Measurements from ENCODE around the gene LMTK3.
A peak's percentile ranks its signal among the peaks of the same experiment; 100 is the strongest.
"Not testable (repeated sequence)": the region's sequence is repeated elsewhere in the genome, so short reads cannot be mapped to it uniquely, and the experiment has no call there.

LMTK3 gene

GRCh38 chr19:48538057-48538456 lies 26.4 kb upstream of the LMTK3 start:
- not testable (repeated sequence) for DNase-seq

DNA sequence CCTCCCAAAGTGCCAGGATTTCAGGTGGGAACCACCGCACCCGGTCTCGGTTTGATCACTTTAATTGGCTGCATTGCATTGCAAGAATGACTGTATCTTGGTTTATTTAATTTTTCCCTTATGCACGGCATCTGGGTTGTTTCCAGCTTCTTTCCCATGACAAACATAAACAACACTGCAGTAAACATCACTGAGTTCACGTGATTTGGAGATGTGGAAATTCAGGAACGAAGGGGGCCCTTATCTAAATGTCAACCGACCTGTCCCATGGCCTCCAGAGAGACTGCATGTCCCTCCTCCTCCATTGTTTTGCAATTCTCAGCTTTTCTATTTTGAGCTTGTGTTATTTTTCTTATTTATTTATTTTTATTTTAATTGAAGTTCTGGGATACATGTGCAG lies 25.9 kb upstream of the LMTK3 start:
- DNase-seq: no peak

GRCh38 chr19:48533770-48534169 lies 22.1 kb upstream of the LMTK3 start:
- no peak for DNase-seq

- DNase-seq: no peak
Observed at GRCh38 chr19:48530770-48531169, 19.1 kb upstream of the LMTK3 start.

DNA sequence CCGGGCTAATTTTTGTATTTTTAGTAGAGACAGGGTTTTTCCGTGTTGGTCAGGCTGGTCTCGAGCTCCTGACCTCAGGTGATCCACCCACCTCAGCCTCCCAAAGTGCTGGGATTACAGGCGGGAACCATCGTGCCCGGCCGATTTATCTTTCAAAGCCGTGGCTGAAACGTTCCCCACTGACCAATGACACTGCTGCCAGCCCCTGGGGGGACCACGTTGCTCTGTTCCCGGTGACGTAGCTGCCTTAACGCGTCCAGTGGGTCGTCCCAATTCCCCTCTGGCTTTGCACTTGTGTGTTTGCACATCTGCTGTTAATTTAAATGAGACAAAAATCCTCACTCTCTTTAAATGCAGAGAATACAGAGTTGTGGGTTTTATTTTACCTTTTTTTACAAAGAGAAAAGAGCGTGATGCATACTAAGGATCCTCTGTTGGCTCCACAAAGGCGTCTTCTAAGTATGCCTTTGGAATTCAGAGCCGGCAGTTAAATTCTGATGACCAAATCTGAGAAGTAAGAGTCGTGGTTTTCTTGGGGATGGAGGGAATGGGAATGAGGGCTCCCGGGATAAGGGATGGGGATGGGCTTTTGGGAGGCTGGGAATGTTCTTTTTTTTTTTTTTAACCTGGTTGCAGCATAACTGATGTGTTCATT lies 18.6 kb upstream of the LMTK3 start:
- DNase-seq: no peak

DNA sequence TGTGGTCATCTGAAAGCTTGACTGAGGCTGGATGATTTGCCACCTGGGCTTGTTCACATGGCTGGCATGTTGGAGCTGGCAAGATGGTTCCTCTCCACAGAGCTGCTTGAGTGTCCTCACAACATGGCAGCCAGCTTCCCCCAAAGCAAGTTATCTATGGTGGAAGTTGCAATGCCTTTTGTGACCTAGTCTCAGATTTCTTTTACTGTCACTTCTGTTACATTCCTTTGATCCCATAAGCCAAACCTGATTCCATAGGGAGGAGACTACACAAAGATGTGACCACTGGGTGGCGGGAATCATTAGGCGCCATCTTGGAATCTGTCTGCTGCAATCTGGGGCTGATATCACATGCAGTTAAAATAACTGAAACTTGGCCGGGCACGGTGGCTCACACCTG lies 17.5 kb upstream of the LMTK3 start:
- no peak for DNase-seq

GRCh38 chr19:48524732-48525131 lies 13.1 kb upstream of the LMTK3 start:
- DNase-seq: no peak

GRCh38 chr19:48524221-48524620 lies 12.6 kb upstream of the LMTK3 start:
- no peak for DNase-seq

- DNase-seq: no peak
Observed at GRCh38 chr19:48520134-48520533, 8.5 kb upstream of the LMTK3 start.

GRCh38 chr19:48519426-48519825 lies 7.8 kb upstream of the LMTK3 start:
- not testable (repeated sequence) for DNase-seq

DNA sequence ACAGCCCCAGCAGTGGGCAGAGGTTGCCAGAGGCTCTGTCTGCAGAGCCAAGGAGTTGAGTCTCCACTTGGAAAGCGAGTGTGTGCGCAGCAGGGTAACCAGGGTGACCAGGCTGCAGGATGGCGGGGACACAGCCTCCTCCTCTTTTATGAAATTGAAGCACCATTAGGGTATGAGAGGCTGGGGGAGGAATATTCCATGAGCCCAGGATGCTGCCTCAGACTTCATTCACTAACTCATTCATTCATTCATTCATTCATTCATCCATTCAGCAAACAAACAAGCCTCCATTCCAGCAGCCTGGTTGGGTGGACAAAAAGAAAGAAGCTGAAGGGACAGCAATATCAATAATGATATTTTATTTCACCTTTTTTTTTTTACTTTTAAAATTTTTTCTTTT lies 6.6 kb upstream of the LMTK3 start:
- no peak for DNase-seq

DNA sequence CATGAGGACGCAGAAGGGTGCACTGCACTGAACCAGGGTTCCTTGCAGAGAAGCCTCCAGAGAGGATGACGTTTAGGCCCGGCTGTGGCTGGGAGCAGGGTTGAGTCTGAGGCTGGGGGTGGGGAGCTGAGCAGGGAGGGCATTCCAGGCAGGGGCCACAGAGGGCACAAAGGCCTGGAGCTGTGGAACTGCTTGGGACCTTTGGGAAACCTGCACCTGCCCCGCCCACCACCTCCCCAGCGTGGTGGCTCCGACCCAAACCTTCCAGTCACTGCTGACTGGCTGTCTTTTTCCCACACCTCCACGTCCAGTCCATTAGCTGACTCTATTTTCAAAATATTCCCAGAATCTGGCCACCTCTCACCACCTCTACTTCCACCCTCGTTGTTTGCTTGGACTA lies 4.9 kb upstream of the LMTK3 start:
- no peak for DNase-seq

DNA sequence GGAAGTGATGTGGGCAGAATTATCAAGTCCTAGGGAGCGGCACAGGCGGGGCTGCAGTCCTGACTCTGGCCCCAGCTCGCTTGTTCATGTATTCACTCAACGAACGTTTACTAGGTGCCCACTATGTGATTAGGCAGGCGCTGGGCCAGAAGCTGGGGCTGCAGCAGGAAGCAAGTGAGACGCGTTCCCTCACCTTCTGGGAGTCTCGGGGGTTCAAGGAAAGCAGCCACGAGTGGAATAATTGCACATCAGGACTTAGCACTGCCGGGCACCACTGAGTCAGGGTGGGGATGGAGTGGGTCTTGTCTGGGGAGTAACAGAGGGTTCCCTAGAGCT lies 2.5 kb upstream of the LMTK3 start:
- DNase-seq: no peak

DNA sequence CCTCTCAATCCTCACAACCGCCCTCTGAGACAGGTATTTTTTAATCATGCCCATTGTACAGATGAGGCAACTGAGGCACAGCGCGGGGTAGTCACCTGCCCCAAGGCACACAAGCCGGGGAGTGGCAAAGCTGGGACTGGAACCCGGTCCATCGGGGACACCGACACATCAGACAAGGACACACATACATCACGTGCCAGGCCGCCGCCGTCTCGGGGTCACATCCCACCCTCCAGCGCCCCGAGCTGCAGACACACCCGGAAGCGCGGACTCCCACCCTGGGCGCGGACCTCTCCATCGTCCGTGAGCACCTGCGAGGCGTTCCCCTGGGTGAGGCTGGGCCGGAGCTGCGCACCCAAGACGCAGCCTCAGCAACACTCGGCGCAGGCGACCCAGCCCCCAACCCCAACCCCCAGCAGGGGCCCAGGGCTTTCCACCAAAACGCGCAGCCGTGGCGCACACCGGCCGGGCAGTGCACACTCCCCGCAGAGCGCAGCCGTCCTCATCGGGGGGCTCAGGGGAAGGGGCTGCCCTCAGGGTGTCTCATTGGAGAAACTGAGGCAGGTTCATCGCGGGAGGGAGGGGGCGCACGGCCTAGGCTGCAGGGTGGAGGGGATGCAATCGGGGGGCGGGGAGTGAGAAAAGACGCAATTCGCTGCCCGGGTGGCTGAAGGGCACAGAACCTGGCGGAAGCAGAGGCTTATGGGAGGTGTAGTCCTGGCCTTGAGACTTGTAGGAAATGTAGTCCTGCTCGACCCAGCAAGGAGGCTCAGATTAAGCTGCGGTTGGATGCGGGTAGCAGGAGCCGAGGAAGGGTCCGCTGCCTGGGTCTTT lies 1.9 kb upstream of the LMTK3 start:
- peak in 13 of 14 donors; percentile 30 to 92 (median 64) for DNase-seq

GRCh38 chr19:48512504-48513288 lies 1.1 kb upstream of the LMTK3 start:
- no peak for DNase-seq

DNA sequence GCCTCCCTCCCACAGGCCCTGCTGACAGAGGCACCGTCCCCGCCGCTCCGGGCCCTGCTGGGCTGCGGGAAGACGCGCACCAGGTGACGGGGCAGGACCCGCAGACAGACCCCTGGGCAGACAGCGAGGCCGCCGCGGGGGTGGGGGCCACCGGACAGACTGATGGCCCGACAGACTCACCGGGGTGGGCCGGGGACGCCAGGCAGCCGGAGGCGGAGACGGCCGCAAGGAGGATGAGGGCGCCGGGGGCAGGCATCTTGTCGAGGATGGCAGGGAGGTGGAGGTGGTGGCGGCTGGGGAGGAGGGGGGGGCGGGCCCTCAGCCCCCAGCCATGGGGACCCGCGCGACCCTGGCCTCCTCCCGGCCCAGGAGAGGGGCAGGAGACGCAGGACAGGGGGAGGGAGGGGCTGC lies 309 bp downstream of the LMTK3 start:
- DNase-seq: peak in 2 of 14 donors; percentile 43 to 44

DNA sequence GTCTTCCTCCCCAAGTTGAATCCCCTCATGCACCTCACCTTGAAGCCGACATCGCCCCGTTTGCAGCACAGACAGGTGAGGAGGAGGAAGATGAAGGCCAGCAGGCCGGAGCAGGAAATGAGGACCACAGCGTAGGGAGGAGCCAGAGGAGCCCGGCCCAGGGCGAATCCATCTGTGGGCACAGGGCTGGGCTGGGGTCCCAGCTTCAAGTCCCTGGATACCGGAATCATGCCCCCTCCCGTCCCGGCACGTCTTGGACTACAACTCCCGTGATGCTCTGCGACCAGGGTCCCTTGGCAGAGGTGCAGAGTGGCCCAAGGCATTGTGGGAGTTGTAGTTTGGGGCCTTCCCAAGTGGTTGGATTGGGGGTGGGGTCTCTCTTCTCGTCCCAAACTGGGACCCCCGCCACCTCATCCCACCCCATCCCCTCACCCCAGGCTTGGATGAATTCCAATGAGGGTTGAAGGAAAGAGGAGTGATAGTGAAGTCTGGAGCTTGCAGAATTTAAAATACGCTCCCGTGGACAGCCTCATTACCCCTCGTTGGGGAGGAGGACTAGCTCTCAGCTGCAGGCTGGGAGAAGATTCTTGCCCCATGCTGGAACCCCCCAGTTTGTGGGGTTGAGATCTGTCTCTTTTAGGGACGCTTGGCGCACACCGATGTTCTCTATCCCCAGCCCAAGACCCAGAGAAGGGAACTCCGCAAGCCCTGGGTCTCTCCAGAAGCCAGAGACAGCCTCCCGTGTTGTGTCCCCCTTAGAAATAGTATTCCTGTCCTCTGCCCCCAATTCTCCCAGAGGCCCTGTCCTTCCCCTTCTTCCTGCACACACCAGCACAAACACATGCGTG lies 990 bp downstream of the LMTK3 start:
- peak in 13 of 14 donors; percentile 13 to 85 (median 69) for DNase-seq

DNA sequence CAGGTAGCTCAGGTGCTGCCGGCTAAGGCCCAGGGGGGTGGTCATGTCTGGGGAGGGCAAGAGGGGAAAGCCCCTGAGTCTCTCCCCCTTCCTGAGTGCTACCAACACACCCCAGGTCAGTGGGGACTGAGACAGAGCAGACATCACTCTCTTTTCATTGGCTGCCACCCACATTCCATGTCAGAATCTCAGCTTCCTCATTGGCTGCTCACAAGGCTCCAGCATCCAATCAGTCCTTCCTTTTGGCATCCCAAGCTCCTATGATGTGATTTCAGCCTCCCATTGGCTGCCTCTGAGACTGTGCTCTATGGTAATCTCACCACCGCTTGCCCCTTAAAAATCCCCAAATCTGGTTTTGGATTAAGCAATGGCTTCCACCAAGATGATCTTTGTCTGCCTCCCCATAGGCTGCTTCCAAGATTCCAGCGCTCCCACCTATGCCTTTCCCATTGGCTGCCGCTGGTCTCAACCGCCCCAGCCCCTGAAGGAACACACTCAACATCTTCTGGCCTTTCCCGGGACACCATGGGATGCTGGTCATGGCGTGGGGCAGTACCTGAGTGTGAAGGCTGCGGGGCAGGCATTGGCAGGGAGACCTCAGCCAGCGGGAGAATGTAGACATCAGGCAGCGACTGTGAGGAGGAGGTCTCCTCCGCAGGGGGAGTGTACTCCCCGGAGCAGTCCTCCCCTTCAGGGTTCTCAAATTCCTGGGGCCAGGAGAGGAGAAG lies 2.0 kb downstream of the LMTK3 start:
- DNase-seq: no peak

DNA sequence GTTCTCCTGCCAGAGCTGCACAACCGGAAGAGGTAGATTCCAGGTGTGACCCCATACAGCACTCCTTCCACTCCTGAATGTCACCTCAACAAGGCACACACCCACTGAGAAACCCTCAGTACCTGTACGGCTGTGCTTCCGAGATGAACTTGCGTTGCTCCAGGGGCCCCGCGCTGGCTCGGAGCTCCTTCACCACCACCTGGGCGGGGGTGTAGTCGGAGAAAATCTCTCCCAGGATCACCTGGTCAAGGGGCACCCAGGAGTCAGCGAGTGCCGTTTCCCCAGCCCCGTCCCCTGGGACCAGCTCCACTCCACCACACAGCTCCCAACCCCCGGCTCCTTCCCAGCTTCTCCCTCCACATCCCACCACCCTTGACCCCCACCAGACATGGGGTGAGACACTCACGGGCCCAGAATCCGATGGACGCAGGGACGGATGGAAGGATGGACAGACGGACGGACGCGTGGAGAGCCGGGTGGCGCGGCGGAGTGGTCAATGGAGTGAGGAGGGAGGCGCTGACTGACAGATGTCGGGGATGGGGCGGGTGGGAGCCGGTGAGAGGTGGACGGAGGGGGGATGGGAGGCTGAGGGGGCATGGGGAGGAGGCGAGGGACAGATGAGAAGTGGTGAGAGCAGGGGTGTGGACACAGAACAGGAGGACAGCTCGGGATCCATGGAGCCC lies 2.8 kb downstream of the LMTK3 start:
- DNase-seq: no peak

- DNase-seq: no peak
Observed at GRCh38 chr19:48507911-48508439, 3.7 kb downstream of the LMTK3 start.

Measured in C1 segment of cervical spinal cord (tissue), 14 donors.